Psoas muscle (tissue), 8 donors: Measurements from ENCODE around the gene RFX8. TPM values are rescaled to one million over a fixed set of nuclear protein-coding genes. Genes with fewer than 3 reads are reported as not detected.

ENCODE experiments used
- ATAC-seq, 4 donors: fragments of 200-7000 bp; cut with Tn5 transposase; one replicate each; pipeline ENCODE4 v1.9.1; 2020; ENCODE audit warnings: moderate library complexity in 3 of 4, mild to moderate bottlenecking in 2 of 4
- DNase-seq, 2 donors: peaks; one replicate each; pipeline ENCODE4 v3.0.0-alpha.2; 2020
- H3K27ac ChIP-seq: fragments of 200-600 bp; one replicate; pipeline ENCODE4 v1.8.0; 2022
- H3K27me3 ChIP-seq, 3 donors: fragments of 200-600 bp in 1 of 3; one replicate each; pipeline versions ENCODE4 v1.6.1 to v1.8.0; 2013 to 2022; ENCODE audit warnings: low read length in 2 of 3, mild to moderate bottlenecking in 2 of 3, moderate library complexity in 1 of 3; ENCODE audit not compliant: insufficient read depth in 3 of 3
- H3K36me3 ChIP-seq, 2 donors: fragments of 200-600 bp in 1 of 2; one replicate each; pipeline versions ENCODE4 v1.6.1 to v1.8.0; 2013 to 2022; ENCODE audit warnings: low read depth in 1 of 2, mild to moderate bottlenecking in 1 of 2, moderate library complexity in 1 of 2; ENCODE audit not compliant: insufficient read depth in 1 of 2
- H3K4me1 ChIP-seq: fragments of 200-600 bp; one replicate; pipeline ENCODE4 v1.8.0; 2022
- H3K4me3 ChIP-seq: fragments of 200-600 bp; one replicate; pipeline ENCODE4 v1.8.0; 2022; ENCODE audit warnings: mild to moderate bottlenecking
- H3K9me3 ChIP-seq: fragments of 200-600 bp; one replicate; pipeline ENCODE4 v1.8.0; 2022
- WGBS, 3 donors: extraction: QIAGEN DNeasy Blood & Tissue Kit; methylation state at CpG; one replicate each; pipeline versions ENCODE4 v1.1.6 to v1.1.7; 2013; 5-methylcytosine and 5-hydroxymethylcytosine counted together
- intact Hi-C, 2 donors: fragments of 100-400 bp; cut with DNase I; formaldehyde crosslinking; loops; one replicate each; pipeline versions ENCODE4 v1.11.0 to v1.14.2; 2022
- polyA plus RNA-seq, 3 donors: library from polyadenylated mRNA; stranded (reverse); fragments of 200-250 nt; gene quantifications; one replicate each; pipeline ENCODE4 v1.2.3, GENCODE V29; 2013
- total RNA-seq, 4 donors: library from RNA; stranded (reverse); fragmentation: NEBNext Ultra II Directional in 2 of 4; extraction: Animal tissue kit (Norgen Biotek cat#: 25700) in 2 of 4; gene quantifications; one replicate each; pipeline versions ENCODE4 v1.2.1 to v1.2.4, GENCODE V29; 2021 to 2023
- TF ChIP-seq, protein P1 (sequence below): fragments of 200-600 bp; IDR thresholded peaks from one replicate; pipeline ENCODE4 v1.8.0; 2022; ENCODE audit warnings: antibody characterized with exemption
- donor health status: healthy with polysubstance abuse.
- donor health status: DM: no; HTN: no; CAD: no; lungs with moderate emphysema.
- donor health status: Bipolar disorder and iron deficiency.
- donor health status: healthy.
- donor health status: DM: yes; HTN: yes; CAD: no.
- donor health status: DM: no; HTN: no; CAD: no.
- donor health status: DM: no; HTN: no; CAD: no.
- donor health status: DM: yes; HTN: yes; CAD: no.

Gene RFX8
- total and polyA plus RNA-seq, 7 donors: 0.03 to 0.29 (median 0.12) TPM; not detected in 4

DNA sequence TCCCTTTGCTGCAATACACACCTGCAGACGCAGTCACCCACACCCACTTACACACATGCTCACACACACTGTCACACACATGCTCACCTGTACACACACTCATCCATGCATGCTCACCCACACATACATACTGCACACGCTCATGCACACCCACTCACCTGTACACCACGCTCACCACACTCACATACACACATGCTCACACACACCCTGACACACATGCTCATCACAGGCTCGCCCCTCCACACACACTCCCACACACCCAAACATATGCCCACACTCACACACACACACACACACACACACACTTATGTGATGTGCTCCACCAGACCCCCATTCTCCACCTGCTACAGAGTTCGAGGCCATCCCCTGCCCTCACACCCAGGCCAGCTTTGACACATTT lies 64.8 kb downstream of the RFX8 start:
- intact Hi-C loops: no loop called here
- 87 to 91% (median 88%) methylated on average over 5 of the region's 5 CpGs for WGBS, 3 donors
- Histone ChIP-seq H3K4me3 (no peak overlapping the region), H3K27me3 (peaks cover 0 to 3% (median 3%) of the 10 kb centered on the region in 3 donors), H3K9me3 (no peaks in the 10 kb centered on the region), H3K36me3 (no peaks in the 10 kb centered on the region), H3K27ac (no peak overlapping the region), H3K4me1 (no peaks in the 10 kb centered on the region)
- TF ChIP-seq, protein P1, sequence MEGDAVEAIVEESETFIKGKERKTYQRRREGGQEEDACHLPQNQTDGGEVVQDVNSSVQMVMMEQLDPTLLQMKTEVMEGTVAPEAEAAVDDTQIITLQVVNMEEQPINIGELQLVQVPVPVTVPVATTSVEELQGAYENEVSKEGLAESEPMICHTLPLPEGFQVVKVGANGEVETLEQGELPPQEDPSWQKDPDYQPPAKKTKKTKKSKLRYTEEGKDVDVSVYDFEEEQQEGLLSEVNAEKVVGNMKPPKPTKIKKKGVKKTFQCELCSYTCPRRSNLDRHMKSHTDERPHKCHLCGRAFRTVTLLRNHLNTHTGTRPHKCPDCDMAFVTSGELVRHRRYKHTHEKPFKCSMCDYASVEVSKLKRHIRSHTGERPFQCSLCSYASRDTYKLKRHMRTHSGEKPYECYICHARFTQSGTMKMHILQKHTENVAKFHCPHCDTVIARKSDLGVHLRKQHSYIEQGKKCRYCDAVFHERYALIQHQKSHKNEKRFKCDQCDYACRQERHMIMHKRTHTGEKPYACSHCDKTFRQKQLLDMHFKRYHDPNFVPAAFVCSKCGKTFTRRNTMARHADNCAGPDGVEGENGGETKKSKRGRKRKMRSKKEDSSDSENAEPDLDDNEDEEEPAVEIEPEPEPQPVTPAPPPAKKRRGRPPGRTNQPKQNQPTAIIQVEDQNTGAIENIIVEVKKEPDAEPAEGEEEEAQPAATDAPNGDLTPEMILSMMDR: no peak
- DNase-seq (no peak), ATAC-seq (no peak)

GRCh38 chr2:101409699-101410098 lies 65.2 kb downstream of the RFX8 start:
- H3K4me3 ChIP-seq: no peak overlapping the region
- no peaks in the 10 kb centered on the region for H3K4me1 ChIP-seq
- H3K9me3 ChIP-seq: no peaks in the 10 kb centered on the region
- TF ChIP-seq, protein P1: no peak
- H3K36me3 ChIP-seq: no peaks in the 10 kb centered on the region
- H3K27me3 ChIP-seq: peaks cover 0 to 3% (median 1%) of the 10 kb centered on the region in 3 donors
- 77 to 79% (median 77%) methylated on average over 5 of the region's 5 CpGs for WGBS, 3 donors
- intact Hi-C loops: no loop called here
- DNase-seq (no peak), ATAC-seq (no peak)
- H3K27ac ChIP-seq: no peak overlapping the region

DNA sequence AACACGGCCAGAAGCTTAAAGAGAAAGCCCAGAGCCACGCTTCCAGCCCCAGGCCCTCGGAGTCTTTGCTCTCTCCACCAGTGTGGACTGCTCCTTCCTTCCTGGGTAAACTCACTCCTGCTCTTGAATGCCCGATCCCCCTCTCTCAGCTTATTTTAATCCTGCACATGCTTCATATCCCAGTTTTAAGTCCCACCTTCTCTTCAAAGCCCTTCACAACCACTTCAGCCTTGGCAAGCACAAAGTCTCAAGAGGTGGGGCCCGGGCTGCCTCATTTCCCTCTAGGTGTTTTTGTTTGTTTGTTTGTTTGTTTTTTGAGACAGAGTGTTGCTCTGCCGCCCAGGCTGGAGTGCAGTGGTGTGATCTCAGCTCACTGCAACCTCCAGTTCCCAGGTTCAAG lies 66.0 kb downstream of the RFX8 start:
- no peak for ATAC-seq
- TF ChIP-seq, protein P1: no peak
- Histone ChIP-seq H3K4me1 (no peaks in the 10 kb centered on the region), H3K36me3 (no peaks in the 10 kb centered on the region), H3K27me3 (peaks cover 0 to 3% (median 0%) of the 10 kb centered on the region in 3 donors), H3K27ac (no peak overlapping the region), H3K4me3 (no peak overlapping the region), H3K9me3 (no peaks in the 10 kb centered on the region)
- WGBS, 3 donors: 64 to 86% (median 73%) methylated on average over 6 of the region's 6 CpGs
- DNase-seq: no peak
- intact Hi-C loops: no loop called here

- intact Hi-C loops: no loop called here
- WGBS, 3 donors: 74 to 80% (median 75%) methylated on average over 7 of the region's 7 CpGs
These were observed 69.5 kb downstream of the RFX8 start for GRCh38 chr2:101405351-101405899.

More at GRCh38 chr2:101405351-101405899, 69.5 kb downstream of the RFX8 start:
- Histone ChIP-seq H3K9me3 (no peaks in the 10 kb centered on the region), H3K27ac (no peak overlapping the region), H3K36me3 (no peaks in the 10 kb centered on the region), H3K4me3 (no peak overlapping the region), H3K4me1 (no peaks in the 10 kb centered on the region), H3K27me3 (peaks cover 0 to 6% (median 3%) of the 10 kb centered on the region in 3 donors)
- no peak for DNase-seq
- ATAC-seq: no peak
- TF ChIP-seq, protein P1: no peak
